Measurements from ENCODE around the gene EPHA10. TPM values are rescaled to one million over a fixed set of nuclear protein-coding genes. Genes with fewer than 3 reads are reported as not detected.

Gene EPHA10
- total and polyA plus RNA-seq, 12 donors = 0.04 to 0.15 (median 0.06) TPM; not detected in 6

- ATAC-seq = no peak
- Histone ChIP-seq H3K4me3 (no peak overlapping the region), H3K36me3 (no peaks in the 10 kb centered on the region), H3K4me1 (no peaks in the 10 kb centered on the region), H3K27ac (no peak overlapping the region), H3K9me3 (peaks cover 0 to 7% (median 0%) of the 10 kb centered on the region in 11 donors), H3K27me3 (peaks cover 0 to 76% (median 50%) of the 10 kb centered on the region in 7 donors)
- DNase-seq = no peak
- intact Hi-C loops (cut with DNase I) = no loop called here
- TF ChIP-seq, protein P1, sequence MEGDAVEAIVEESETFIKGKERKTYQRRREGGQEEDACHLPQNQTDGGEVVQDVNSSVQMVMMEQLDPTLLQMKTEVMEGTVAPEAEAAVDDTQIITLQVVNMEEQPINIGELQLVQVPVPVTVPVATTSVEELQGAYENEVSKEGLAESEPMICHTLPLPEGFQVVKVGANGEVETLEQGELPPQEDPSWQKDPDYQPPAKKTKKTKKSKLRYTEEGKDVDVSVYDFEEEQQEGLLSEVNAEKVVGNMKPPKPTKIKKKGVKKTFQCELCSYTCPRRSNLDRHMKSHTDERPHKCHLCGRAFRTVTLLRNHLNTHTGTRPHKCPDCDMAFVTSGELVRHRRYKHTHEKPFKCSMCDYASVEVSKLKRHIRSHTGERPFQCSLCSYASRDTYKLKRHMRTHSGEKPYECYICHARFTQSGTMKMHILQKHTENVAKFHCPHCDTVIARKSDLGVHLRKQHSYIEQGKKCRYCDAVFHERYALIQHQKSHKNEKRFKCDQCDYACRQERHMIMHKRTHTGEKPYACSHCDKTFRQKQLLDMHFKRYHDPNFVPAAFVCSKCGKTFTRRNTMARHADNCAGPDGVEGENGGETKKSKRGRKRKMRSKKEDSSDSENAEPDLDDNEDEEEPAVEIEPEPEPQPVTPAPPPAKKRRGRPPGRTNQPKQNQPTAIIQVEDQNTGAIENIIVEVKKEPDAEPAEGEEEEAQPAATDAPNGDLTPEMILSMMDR (IDR thresholded peaks at IDR 0.05) = no peak
- WGBS, 2 donors = 7 to 10% methylated on average over 32 of the region's 32 CpGs
These were observed 30.0 kb downstream of the EPHA10 start for GRCh38 chr1:37734629-37735591.

DNA sequence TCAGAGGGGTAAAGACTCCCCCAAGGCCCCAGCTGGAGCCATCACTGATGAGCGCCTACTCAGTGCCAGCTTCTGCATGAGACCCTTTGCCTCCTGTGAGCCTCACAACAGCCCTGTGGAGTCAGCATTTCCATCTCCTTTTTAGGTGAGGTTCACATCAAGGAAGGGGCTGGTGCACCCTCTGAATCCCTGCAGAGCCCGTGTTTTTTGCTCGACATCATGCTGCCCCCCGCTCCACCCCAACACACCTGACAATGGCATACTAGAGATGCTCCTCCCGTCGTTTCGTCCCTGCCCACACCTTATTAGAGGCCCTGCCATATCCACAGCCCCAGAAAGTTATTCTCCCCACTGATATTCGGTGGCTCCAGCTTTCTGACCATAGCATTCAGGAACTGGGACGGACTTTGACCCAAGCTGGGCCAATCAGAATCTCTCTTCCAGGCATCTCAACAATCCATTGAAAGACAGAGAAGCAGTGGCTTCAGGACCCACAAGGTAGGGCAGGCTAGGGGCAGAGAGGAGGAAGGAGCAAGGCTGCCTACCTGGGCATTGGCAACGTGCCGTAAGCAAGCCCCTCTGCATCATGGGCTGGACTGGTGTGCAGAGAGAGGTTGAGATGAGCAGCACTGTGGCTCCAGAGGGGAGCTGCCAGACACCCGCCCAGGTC lies 32.7 kb downstream of the EPHA10 start:
- Histone ChIP-seq H3K9me3 (peaks cover 0 to 3% (median 0%) of the 10 kb centered on the region in 11 donors), H3K4me1 (no peaks in the 10 kb centered on the region), H3K27ac (no peak overlapping the region), H3K4me3 (no peak overlapping the region), H3K27me3 (peaks cover 0 to 81% (median 55%) of the 10 kb centered on the region in 7 donors), H3K36me3 (no peaks in the 10 kb centered on the region)
- DNase-seq = no peak
- intact Hi-C loops (cut with DNase I) = no loop called here
- 72 to 75% methylated on average over 12 of the region's 12 CpGs for WGBS, 2 donors
- TF ChIP-seq, protein P1 (IDR thresholded peaks at IDR 0.05) = no peak
- ATAC-seq = no peak

DNA sequence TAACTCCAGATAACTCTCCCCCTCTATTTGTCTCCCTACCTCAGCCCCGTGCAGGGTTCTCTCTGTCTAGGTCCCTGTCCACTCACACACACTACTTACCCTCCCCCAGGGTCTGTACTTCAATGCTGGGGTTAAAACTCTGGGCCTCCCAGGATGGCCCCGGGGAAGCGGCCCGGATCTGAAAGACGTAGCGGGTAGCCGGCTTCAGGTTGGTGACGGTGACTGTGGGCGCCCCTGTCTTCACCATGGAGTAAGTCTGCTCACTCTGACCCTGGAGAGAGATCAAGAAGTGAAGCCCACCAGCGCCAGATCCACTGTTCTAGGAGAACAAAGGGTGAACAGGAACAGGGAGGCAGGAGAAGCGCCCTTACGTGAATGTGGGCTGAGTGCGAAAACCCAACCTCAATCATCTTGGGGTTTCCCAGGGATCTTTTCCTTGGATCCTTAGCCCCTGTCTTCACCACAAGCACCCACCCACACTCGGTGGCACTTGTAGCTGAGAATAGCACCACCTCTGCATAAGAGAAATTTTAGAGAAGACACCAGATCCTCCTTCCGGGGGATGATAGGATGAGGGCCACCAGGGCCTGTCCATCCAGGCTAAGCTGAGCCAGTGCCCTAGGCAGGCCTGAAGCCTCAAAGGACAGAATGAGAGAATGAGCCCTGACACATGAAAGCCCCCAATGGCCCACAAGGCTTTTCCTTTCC lies 33.5 kb downstream of the EPHA10 start:
- intact Hi-C loops (cut with DNase I) = no loop called here
- TF ChIP-seq, protein P1 (IDR thresholded peaks at IDR 0.05) = no peak
- Histone ChIP-seq H3K4me1 (no peaks in the 10 kb centered on the region), H3K9me3 (no peaks in the 10 kb centered on the region), H3K27me3 (peaks cover 0 to 88% (median 58%) of the 10 kb centered on the region in 7 donors), H3K27ac (no peak overlapping the region), H3K36me3 (no peaks in the 10 kb centered on the region), H3K4me3 (no peak overlapping the region)
- DNase-seq (no peak), ATAC-seq (no peak)
- WGBS, 2 donors = 85 to 87% methylated on average over 15 of the region's 15 CpGs

- H3K27ac ChIP-seq = no peak overlapping the region
- no peaks in the 10 kb centered on the region for H3K4me1 ChIP-seq
- intact Hi-C loops (cut with DNase I) = no loop called here
- ATAC-seq (no peak), DNase-seq (no peak)
- TF ChIP-seq, protein P1 (IDR thresholded peaks at IDR 0.05) = no peak
- H3K9me3 ChIP-seq = no peaks in the 10 kb centered on the region
- 57 to 70% methylated on average over 5 of the region's 5 CpGs for WGBS, 2 donors
- peaks cover 0 to 90% (median 57%) of the 10 kb centered on the region in 7 donors for H3K27me3 ChIP-seq
- H3K4me3 ChIP-seq = no peak overlapping the region
- H3K36me3 ChIP-seq = no peaks in the 10 kb centered on the region
These were observed 34.5 kb downstream of the EPHA10 start for GRCh38 chr1:37730376-37730775.

All from heart right ventricle (tissue), 16 donors.